Smooth muscle cell of the brain vasculature (primary cell): Measurements from ENCODE around the gene CELF4.

Experiments used
- DNase-seq: peaks from one replicate; pipeline ENCODE4 v3.0.0-alpha.2; 2012; ENCODE audit warnings: low read depth, low spot score

The CELF4 gene

DNA sequence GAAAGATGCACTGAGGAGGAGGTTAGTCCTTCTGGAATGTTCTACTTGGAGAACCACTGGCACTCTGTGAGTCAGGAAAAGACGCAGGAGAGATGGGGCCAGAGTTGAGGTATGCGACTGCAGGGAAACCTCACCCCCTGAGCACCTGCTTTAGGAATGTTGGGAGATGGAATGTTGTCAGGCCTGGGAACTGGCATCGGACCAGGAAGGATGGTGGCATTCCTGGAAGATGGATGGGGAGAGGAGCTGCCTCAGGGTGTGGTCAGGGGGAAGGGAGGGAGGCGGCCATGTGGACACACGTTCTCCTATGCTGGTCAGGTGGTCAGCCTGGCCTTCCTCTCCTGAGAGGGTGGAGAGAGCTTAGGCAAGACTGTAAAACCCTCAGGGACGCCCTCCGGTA lies 146.3 kb downstream of the CELF4 start:
- no peak for DNase-seq

DNA sequence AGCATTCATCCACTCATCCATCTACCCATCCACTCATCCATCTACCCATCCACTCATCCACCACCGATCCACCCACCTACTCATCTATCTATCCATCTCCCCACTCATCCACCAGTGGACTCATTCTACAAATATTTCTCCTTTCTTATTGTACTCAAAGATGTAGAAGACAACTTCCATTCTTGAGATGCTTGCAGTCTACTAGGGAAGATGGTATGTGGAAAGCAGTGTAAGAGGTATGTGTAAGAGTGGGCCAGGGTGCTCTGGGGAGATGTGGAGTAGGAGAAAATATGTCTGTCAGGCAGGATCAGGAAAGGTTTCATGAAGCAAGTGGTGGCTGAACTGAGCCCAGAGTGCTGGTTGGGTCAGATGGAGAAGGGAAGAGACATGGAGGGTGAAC lies 150.8 kb downstream of the CELF4 start:
- DNase-seq, result no peak

DNA sequence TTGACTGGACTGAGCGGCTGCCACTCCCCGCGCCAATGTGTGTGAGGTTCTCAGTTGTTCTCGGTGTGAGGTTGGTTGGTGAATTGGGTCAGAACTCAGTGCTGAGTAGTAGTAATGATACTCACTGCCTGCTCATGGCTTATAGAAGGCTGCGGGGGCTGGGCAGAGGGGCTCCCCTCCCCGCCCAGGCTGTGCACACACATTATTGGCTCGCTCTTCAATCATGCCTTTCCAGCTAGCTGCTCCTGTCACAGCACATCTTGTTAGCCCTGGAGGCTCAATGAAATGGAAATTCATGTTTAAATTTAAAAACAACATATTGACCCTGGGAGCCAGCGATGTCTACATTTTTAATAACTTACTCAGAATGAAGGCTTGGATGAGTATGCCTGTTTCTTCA lies 152.8 kb downstream of the CELF4 start:
- no peak for DNase-seq

DNA sequence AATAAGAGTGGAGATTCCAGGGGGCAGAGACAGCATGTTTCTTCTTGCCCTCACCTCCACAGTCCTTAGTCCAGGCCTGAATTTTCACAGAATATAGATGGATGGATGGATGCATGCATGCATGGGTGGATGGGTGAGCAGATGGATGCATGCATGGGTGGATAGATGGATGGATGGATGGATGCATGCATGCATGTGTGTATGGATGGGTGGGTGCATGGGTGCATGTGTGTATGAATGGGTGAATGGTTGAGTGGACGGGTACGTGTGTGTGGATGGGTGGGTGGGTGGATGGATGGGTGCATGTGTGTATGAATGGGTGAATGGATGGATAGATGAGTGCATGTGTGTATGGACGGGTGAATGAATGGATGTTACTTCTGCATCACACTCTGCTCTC lies 153.3 kb downstream of the CELF4 start:
- DNase-seq, result no peak

DNA sequence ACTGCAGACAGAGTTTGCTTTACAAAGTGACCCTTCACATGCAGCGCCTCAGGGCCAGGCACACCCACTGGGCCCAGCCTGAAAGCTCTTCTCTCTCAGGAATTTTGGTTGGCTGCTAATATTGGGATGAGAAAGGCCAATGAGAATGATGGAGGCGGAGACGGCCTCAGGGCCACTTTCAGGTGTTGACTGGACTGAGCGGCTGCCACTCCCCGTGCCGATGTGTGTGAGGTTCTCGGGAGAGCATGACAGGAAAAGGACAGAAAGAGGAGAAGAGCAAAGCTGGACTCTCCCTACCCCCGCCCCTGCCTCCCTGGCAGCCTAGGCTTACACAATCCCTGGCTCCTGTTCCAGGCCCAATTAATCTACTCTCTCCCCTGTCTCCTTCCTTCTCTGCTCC lies 155.7 kb downstream of the CELF4 start:
- DNase-seq, result no peak

DNA sequence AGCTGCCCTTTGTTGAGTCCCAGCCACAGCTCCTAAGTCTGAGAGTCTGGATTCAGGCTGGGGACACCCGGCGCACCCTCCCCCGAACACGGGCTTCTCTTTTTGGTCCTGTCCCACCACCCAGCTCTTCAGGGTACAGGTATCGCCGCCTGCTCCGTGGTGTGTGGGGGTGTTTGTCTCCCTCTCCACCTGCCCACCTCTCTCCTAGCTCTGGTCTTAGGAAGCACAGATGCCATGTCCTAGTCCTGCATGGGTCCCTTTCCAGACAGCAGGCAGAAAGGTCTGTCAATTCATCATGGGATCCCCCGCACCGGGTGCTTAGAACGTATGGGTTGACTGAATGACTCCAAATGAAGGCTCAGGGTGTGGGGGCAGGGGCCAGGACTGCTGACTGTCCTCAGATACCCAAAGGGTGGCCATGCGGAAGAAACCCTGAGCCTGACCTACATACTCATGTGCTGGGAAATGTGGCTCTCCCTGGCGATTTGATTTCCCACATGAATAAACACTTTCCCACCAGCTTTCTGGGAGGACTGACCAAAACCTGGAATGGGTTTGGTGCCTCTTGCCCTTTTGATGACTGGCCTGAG lies 156.8 kb downstream of the CELF4 start:
- DNase-seq, result no peak

DNA sequence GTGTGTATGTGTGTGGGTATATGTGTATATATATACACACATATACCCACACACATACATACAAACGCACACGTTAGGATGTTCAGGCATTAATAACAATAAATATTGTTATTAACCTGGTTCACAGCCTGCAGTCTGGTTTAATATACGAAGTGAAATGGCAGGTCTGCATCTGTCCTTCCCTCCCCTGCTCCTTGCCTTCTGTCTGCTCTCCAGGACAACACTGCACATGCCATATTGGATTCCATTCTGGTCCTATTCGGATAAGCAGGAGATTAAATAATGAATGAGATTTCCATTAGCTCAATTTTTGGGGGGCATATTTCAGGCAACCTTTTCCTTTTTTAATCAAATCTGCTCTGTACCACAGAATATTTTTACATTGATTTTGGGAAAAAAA lies 158.0 kb downstream of the CELF4 start:
- DNase-seq, result no peak

DNA sequence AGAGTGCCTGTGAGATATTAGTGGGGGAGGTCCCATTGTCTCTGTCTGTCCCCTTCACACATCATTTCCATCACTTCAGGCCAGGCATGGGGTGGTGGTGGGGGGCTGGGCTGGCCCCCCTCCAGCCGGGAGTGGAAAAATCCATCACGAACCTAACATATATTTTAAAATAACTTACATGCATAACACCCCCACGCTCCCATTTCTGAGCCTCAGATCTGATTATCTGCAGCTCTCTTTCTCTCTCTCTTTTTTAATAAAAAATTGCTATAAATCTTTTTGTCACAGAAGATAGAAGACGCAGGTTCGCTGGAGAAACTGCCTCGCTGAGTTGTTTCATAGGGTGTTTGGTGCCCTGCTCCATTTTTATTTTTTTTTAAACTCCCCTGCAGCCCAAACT lies 159.8 kb downstream of the CELF4 start:
- DNase-seq, result no peak

DNA sequence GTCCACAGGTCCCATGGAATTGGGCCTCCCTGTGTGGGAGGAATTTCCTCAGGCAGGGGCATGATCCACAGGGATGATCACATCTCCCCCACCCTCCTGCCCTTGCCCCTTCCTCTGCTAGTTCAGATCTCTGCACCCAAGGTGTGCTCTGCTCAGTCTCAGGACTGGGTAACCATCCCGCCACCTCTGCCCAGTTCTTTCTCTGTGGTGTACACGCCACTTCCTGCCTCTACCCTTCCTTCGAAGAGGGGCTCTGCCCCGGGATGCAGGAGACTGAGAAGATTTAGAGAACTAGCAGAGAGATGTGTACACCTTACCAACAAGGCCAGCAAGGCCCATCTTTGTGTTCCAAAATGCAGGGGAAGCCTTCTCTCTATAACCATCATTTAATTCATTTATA lies 160.4 kb downstream of the CELF4 start:
- DNase-seq, result no peak

DNA sequence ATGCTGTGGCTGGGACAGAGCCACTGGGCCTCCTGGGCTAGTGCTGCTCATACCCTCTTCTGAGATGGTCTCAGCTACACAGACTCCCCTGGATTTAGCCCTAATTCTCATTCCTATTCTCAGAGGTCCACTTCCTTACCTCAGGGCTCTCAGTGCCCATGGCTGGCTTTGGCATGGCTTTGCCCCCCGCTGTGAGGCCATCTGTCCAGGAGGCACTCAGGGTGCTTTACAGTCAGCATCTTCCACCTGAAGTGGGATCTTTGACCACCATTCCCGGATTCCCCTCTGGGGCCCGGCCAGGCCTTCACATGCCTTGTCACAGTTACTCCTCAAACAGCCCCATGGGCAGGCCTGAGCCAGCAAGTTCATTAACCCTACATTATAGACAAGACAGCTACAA lies 161.8 kb downstream of the CELF4 start:
- DNase-seq, result no peak

DNA sequence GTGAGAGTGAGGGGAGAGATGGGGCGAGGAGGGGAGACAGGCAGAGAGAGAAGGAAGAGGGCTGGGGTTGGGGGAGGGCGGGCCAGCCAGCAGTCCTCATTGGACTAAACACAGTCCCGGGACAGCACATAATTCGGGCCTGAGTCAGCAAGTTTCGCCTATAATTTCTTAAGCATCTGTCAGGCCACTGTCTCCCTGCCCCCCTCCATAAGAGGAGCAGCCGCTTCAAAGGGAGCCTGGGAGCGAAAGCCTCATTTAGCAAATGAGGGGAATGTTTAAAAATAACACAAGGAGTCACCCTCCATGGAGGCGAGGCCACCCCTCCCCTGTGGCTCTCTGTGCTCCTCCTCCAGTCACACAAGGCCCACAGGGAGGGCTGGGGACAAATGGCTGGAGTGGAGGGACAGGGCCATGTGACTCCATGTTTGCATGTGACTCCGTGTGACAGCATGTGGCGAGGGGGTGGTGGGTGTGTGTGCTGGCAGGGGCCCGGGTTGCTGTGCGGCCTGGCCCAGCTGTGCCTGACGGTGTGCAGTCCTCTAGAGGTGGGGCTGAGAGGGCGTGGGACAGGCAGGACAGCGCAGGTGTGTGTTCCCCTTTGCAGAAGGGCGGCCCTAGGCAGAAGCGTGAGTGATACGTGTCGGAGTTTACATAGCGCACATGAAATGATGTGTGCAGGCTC lies 162.4 kb downstream of the CELF4 start:
- no peak for DNase-seq

DNA sequence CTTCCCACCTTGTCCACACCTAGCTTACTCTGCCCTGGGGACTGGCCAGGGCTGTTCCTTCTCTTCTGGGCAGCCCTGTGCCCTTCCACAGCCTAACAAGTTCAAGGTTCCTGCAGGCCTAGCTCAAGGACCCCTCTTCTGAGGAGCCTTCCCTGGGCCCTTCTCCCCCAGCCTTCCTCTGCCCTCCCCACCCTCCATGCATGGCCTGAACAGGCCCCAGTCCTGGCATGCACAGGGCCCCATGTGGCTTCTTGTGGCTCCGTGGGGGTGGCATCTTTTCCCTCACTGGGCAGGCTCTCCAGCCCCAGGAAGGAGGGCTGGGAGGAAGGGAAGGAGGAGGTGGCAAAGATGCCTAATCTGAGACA lies 162.9 kb downstream of the CELF4 start:
- no peak for DNase-seq

DNA sequence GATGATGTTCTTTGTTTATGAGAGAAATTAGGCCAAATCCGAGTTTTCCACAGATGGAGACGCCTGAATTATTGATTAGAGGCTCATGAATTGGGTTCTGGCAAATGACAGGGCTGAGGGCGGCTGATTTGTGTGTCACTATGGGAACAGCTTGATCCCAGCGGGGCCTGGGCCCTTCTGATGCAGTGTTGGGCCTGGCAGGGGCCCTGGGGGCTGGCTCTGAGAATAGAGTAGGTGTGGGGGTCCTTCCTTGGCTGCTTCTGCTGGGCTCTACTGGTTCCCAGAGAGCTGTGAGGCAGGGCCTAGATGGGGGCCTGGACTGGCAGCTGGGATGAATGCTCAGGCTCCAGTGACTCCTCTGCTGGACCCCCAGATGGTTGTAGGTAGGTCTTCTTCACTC lies 164.8 kb downstream of the CELF4 start:
- no peak for DNase-seq

DNA sequence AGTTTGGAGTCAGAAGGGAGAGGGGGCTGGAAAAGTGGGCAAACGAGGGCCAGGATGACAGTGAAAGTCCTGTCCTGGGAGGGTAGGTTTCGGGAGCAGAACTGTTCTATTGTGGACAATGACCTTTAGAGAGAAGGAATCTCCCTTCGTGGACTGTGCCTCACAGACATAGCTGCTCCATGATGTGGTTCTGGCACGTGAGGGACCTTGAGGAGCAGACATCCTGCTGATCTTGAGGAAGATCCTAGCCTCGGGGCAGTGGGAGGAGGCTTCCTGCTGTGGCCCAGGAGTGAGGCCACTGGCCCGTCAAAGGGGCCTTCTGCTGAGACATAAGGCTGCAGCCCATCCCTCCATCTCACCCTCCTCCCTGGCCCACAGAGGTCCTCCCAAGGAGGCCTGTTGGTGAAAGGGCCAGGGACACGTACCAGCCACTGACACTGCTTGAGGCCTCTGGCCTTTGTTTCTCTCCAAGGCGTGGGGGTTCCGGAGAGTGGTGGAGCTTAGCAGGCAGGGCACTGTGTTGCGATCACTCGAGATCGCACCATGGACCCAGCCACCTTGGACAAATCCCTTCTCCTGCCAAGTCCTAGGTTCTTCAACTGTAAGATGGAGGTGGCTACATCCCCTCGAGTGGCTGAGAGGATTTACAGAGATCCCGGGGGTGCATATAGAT lies 167.2 kb downstream of the CELF4 start:
- DNase-seq, result no peak

DNA sequence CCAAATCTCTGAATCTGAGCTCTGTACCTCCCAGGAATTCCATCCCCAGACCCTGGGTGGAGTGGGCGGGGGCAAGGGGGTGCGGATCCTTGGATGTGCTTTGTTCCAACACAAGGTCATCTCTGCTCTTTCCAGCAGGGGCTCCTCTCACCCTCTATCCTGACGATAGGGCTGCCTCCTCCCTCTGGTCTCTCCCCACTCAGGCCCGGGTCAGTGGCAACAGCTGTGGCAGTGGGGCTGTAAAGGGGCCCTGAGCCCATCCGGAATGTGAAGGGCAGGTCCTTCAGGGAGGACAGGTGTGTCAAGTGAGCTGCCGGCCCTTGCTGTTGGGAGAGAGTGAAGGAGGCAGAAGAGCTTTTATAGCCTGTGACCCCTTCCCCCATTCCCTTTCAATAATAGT lies 167.8 kb downstream of the CELF4 start:
- no peak for DNase-seq

DNA sequence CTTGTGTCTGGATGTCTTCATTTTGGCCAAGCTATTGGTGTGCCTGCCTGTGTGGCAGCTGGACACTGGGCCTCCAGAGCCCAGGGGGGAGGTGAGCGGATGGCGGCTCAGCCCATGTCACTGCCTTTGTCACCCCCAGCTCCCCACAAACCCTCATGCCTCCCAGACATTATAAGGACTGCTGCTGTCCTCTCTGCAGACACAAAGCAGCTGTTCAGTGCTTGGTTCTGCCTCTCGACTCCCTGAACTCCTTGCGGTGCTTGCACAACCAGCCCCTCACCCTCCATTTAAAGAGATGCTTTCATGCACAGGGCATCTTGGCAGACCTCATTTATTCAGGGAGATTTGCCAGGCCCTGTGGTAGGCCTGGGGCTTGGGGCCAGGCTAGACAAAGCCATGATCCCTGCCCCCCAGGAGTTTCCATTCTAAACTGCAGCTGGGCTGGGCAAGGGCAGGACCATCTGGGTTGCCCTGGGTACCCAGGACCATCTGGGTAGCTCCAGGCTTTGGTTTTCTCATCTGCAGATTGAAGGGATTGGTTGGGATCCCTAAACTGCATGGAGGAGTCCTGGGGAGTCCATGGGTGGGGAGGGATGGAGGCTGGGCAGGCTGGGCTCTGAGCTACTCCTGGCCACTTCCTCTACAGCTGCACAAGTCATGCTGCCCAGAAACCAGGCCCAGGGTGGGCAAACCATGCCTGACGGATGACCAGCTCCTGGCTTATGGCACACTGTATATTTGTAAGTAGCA lies 168.5 kb downstream of the CELF4 start:
- DNase-seq, result no peak

DNA sequence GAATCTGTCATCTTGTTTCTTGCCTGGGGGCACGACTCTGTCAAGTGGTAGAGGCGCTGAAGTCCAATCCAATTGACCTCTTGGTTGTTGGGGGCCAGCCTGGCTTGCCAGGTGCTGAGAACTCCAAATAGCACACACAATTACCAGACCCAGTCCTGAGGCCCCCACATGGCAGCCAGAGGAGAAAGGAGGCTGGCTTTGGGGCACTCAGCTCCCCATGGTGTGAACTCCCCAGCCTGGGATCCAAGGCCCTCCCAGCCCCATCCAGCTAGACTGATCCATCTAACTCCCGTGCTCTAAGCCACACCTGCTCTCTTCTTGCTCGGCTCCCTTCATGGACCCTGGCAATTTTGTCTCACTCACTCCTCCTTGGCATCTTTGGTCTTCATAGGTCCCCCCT lies 170.0 kb downstream of the CELF4 start:
- DNase-seq, result no peak

DNA sequence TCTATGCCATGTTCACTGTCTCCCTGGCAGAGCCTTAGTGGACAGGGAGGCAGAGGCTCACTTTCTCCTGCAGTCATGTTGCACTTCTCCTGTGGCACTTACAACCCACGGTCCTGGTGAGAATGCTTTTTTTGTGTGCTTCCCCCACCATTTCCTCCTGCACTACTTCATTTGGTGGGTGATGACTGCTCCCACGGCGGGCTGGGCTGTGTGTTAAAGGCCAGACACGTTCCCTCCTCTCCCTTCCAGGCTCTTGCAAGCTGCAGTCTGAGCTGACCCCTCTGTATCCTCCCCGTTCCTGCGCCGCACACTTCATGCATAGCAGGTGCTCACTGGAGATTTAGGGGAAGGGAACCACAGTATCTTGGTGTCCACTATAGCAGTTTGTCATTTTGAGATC lies 170.5 kb downstream of the CELF4 start:
- no peak for DNase-seq

DNA sequence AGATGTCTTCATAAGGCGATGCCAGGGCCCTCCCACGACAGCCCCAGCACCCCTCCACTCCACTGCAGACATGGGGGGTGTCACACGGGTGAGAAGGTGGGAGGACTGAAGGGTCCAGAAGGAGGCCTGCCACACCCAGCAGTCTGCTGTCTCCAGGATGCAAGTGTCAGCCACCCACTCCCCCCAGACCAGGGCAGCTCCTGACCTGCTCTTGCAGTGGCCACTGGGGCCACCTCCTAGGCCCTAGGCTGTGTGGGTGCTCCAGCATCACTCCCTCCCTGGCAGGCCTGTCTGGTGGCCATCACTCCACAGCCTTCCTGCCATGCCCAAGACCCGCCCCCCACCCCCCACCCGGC lies 171.0 kb downstream of the CELF4 start:
- DNase-seq, result no peak

DNA sequence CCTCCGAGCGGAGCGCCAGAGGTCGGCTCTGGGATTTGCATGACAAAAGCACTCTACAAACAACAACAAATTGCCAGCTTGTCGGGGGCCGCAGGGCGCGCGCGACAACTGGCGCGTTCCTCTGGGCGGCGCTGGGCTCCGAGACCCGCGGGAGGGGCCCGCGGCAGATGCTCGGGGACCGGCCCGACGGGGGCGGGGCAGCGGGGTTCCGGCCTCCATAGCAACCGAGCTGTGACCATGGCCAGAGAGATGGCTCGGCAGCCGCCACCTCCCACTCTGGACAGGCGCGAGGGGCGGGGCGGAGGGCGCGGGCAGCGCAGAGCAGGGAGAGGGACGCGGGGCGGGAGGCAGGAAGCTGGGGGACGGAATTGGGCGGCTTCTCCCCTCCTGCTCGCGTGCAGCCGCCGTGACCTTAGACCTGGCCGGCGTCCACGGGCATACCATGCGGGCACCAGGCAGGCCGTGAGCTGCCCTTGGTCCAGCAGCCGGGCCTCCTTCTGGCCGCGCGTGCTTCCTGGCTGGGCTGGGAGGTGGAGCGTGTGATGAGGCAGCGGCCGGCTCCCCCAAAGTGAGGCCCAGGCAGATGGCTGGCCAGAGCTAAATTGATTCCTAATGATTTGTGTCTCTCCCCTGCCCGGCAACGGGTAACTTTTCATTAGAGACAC lies 171.5 kb downstream of the CELF4 start:
- DNase-seq, result no peak

DNA sequence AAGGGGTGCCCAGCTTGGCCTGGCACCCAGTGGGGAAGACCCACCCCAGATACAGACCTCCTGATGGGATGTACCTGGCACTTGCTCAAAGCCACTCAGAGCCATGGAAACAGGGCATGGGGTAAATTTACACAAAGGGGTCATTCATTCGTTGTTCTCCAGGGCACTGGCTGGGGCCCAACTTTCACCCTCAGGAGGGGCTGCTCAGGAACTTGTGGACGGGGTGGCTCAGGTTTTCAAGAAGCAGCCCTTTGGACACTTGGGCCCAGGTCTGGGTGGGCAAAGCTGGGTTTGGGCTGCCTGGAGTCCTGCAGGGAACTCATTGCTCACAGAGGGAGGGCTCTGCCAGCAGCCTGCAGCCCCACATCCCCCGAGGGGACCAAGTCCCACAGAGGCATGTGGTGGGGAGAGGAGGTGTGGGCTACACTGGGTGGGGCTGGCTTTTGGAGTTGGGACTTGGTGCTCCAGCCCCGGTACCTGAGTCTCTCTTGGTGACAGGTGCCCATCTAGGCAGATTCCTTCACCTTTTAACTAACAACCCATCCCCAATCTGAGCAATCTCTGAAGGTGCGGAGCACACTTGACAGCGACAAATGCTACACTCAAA lies 172.3 kb downstream of the CELF4 start:
- no peak for DNase-seq

DNA sequence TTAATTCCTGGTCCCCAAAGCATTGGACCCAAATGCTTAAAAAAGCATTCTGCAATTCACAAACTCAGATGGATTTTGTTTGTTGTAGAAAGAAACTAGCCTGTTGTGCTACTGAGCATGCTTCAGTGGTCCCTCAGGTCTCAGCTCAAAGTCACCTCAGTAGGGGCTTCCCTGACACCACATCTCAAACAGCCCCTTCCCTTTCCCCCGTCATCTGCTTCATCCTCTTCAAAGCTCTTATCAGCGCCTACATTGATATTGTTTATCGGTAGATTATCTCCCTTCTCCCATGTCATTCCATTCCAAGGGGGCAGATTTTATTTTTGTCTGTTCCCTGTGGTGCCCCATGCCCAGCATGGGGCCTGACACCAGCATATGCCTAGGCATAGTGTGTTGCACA lies 172.9 kb downstream of the CELF4 start:
- DNase-seq, result no peak
